Esophagus squamous epithelium (tissue), 4 donors: ENCODE data around the gene CEL.

Experiments
- POLR2A ChIP-seq, 4 donors: fragments of 450-650 bp; IDR thresholded peaks; one replicate each; pipeline ENCODE4 v1.6.1; 2017; ENCODE audit warnings: antibody characterized with exemption in 4 of 4, mild to moderate bottlenecking in 4 of 4, moderate library complexity in 3 of 4
- TF ChIP-seq, protein P1 (sequence below), 6 experiments: fragments of 450-650 bp in 4 of 6; fragments of 200-600 bp in 2 of 6; sonication (generic) in 2 of 6; IDR thresholded peaks; one replicate each; pipeline ENCODE4 v1.5.1; 2016 to 2019; ENCODE audit warnings: antibody characterized with exemption in 6 of 6, mild to moderate bottlenecking in 4 of 6, moderate library complexity in 4 of 6

DNA sequence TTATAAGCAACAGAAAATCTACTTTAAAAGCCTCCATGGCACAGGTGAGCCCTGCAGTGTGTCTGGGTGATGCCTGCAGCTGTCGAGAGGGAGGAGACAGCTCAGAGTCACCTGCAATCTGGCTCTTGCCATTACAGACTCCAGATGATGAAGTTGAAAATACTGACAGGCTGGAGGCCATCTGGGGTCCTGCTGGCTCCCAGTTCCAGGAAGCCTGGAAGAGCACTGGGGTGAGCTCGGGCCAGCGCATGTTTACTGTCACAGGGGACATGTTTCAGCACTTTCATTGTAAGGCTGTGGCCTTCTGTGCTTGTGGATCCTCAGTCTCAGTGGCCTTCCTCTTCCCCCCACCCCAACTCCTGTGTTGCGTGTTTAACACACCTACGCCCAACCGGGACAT lies 28.4 kb downstream of the CEL start:
- TF ChIP-seq POLR2A (IDR thresholded peaks at IDR 0.05) = no peak
- TF ChIP-seq, protein P1, sequence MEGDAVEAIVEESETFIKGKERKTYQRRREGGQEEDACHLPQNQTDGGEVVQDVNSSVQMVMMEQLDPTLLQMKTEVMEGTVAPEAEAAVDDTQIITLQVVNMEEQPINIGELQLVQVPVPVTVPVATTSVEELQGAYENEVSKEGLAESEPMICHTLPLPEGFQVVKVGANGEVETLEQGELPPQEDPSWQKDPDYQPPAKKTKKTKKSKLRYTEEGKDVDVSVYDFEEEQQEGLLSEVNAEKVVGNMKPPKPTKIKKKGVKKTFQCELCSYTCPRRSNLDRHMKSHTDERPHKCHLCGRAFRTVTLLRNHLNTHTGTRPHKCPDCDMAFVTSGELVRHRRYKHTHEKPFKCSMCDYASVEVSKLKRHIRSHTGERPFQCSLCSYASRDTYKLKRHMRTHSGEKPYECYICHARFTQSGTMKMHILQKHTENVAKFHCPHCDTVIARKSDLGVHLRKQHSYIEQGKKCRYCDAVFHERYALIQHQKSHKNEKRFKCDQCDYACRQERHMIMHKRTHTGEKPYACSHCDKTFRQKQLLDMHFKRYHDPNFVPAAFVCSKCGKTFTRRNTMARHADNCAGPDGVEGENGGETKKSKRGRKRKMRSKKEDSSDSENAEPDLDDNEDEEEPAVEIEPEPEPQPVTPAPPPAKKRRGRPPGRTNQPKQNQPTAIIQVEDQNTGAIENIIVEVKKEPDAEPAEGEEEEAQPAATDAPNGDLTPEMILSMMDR (IDR thresholded peaks at IDR 0.05) = no peak
